SKM-1 (cell line): ENCODE data around the gene CCDC43.

Source experiments
- DNase-seq: peaks from one replicate; lab custom pipeline; 2025; ENCODE audit not compliant: unreplicated experiment; lab: John Stamatoyannopoulos, UW

The CCDC43 gene

GRCh38 chr17:44628243-44629188 is 61.1 kb downstream of the CCDC43 start:
- no peak for DNase-seq

GRCh38 chr17:44627513-44628242 is 61.9 kb downstream of the CCDC43 start:
- DNase-seq, result no peak
